NOMO-1 treated with DMSO at 0.1 percent for 48 hours (cell line): ENCODE results near the gene YPEL2.
"Not testable (repeated sequence)": the region's sequence is repeated elsewhere in the genome, so short reads cannot be mapped to it uniquely, and the experiment has no call there.

Experiments
- DNase-seq: peaks from one replicate; lab custom pipeline; 2025; ENCODE audit not compliant: unreplicated experiment; lab: John Stamatoyannopoulos, UW

YPEL2 gene

DNA sequence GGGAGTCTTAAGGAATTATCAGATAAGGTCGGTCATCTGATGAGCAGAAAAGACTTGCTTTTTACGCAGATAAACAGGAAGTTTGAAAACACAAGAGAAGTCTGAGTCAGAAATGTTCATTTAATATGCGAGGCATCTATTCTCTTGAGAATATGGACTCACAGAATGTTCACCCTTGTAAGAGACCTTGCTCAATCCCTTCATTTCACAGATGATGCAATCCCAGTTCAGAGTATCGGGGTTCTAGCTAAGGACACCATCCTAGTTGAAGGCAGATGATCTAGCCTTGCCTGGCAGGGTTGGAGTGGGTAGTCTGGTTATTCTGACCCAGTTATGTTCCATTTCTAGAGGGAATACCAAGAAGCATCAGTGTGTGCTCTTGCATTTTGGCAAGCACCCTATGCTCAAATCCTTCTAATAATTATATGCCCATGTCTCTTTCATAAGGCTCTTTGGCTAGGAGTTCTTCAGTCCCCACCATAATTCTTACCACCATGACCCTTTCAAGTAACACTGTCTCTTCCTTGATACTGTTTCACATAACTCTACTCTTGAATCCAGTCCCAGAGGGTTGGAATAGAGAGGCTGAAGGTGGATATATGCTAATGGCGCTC lies 42.5 kb downstream of the YPEL2 start:
- DNase-seq = peak; percentile 77

DNA sequence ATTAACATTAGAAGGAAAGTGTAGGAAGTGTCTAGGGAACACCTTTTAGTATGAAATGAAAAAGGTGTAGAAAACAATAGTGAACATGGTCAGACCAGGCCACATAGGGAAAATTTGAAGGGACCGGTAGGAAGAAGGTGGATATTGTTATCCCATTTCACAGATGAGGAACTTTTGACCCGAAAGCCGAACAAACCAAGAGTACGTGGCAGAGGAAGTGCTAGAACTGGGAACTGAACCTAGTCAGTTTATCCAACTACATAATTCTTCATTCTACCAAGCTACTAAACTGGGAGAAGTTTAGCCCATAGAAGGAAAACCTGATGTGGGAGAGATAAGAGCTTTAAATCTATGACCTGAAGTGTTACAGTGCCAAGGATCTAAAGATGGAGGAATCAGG lies 43.2 kb downstream of the YPEL2 start:
- no peak for DNase-seq

DNA sequence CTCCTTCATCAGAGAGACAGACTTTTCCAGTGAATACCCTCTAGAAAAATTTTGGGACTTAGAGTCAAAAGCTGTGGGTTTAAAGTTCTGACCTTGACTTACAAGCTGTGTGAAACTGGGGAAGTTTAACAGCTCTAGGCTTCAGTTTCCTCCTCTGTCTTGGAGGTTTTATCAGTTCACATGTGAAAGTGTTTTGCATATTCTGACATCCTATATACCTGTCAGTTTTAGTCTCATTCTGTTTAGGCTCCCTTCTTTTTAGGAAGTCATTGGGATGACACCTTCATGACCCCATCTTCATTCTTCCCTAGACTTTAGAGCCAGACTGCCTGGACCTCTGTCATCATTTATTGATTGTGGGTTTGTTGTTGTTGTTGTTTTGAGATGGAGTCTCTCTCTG lies 44.4 kb downstream of the YPEL2 start:
- DNase-seq = peak; percentile 13

DNA sequence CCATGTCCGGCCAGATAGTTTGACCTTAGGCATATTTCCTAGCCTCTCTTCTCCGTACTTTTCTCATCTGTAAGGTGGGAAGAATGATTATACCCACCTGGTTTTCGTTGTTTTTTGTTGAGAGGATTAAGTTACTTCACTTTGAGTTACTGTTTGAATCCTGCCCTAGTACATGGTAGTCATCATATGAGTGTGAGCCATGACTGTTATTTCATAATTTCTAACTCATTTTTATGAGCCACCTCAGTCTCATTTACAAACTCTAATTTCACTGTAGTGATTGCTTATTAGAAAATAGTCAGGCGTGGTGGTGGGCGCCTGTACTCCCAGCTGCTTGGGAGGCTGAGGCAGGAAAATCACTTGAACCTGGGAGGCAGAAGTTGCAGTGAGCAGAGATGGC lies 45.1 kb downstream of the YPEL2 start:
- no peak for DNase-seq

DNA sequence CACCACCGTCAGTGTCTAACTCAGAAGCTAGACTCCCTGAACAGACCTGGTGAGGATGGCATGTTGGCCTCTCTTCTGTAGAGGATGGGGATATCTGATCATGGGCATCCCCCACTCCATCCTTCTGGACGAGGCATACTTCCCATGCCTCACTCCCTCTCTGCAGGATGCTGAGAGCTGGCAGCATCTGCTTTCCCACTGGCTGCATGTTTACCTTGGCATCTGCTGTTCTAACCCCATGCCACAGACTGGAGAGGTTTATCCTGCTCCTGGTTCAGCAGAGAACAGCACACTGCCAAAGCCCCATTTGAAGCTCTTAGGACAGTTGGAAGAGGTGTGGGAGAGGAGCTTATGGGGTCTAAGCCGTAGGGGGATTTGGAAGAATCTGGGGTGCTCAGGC lies 46.0 kb downstream of the YPEL2 start:
- DNase-seq = no peak

DNA sequence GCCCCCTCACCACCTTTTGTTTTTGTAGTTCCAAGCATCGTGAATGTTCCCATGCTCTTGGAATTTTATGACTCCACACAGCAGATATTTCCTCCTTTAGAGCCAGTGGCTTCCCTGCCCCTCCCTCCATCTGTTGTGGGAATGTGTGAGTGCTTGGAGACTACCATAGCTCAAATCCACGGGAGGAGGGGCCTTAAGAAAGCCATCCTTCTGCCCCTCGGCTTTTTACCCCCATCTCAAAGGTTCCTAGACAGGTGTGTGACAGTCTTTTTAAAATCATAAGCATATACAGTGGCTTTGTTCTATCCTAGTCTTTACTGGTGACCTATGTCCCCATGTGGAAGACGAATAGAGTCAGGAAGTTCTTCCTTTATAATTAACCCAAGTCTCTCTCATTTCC lies 47.2 kb downstream of the YPEL2 start:
- DNase-seq = no peak

DNA sequence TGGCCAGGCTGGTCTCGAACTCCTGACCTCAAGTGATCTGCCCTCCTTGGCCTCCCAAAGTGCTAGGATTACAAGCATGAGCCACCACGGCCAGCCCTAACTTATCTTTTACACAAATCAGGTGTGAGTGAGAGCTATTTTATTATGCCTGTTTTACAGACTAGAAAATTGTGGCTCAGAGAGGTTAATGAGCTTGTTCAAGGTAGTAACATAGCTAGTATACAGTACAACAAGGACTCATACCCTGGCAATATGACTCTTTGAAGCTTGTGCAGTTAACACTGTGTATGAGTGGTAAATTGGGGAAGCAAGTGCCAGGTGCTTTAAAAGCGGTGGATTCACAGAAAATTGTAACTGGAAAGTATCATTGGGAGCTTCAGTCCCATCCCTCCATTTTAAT lies 49.0 kb downstream of the YPEL2 start:
- DNase-seq = no peak

DNA sequence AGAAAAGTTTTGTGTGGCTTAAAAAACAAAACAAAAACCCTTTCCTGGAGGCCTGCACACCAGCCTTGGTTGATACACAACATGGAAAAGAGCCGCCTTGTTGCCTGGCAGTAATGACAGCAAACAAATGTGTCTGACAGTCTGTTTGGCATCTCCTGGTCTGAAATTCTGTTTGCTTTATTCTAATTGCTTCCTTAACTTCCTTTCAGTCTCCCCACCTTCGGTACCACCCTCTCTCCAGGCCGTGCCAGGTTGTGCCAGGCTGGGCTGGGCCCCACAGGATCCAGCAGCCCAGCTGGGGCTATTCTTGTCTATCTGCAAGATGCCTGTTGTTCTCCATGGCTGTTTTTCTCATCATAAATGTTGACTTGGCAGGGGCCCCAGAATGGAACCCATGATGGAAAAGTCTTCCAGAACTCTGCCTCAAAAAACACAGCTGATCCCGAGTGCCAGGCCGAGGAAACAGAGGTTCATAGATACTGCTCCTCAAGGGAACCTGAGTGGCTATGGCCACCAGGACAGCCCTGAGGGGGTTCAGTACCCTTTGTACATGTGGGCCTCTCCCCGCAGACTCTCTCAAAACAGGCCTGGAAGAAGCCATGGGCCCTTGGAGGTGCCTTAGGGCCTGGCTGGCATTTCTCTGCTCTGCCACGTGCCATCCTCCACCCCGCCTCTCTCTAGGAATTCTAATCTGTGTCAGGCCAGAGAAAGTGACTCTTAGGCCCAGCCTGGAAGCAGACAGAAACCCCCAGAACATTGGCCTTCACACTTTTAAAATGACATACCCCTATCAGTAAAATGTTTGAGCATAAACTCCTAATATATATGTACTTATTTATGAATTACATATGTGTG lies 50.5 kb downstream of the YPEL2 start:
- DNase-seq = no peak

DNA sequence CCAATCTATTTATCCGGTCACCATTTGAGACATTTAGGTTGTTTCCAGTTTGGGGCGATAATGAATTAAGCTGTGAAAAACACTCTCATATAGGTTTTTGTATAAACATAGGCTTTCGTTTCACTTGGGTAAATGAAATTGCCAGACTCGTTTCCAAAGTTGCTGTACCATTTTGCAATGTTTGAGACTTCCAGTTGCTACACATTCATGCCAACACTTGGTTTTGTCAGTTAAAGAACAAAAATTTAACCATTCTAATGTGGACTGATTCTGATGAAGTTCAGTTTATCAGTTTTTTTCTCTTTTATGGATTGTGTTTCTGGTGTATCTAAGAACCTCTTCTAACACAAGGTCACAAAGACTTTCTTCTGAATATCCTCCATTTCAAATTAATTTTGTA lies 52.4 kb downstream of the YPEL2 start:
- DNase-seq = no peak

DNA sequence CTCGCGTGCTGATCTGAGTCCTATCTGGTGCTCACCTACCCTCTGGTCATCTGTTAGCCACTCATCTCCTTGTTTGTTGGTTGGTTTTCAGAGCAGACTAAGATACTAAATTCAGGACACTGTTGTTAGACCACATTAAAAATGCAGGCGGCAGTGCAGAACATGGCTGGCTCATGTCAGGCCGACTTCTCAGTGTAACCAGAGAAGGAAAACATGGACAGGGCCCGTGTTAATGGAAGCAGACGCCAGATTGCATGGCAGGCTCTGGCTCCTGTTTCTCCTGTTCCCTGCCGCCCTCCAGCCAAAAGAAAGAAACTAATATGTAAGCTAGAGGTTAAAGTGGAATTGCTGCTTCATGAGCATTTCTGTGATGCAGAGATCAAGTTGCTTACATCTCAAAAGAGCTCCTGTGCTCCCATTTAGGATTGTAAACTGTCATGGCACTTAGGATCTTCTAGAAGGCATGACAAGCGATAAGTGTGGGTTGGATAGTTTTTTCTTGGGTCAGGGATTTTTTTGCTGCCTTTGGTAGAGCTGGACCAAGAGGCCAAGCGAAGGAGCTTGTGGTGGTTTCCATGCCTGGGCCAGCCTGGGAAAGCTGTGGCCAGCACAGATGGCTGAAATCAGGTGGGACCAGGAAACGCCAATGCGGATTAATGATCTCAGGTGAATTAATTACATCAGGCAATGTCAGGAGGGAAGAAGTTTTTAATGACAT lies 56.1 kb downstream of the YPEL2 start:
- DNase-seq = no peak

DNA sequence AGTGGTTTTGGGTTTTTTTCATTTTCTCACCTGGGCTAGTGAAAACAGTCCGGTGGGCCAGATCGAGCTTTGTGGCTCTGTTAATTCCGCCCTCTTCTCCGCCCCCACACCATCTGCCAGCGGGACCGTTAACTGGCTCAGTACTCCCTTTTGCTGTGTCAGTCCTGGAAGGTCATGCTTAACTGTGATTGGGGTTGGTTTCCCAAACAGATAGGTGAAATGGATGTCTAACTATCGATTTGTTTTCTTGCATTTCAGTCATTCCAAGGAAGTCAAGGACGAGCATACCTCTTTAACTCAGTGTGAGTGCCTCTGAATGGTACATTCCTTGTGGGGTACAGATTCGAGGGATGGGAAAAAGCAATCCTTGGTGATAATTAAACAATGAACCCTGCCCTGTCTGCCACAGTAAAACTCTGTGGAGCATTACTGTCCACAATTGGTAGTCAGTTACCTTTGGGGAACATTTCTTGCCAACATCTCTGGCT lies 56.7 kb downstream of the YPEL2 start:
- DNase-seq = no peak

DNA sequence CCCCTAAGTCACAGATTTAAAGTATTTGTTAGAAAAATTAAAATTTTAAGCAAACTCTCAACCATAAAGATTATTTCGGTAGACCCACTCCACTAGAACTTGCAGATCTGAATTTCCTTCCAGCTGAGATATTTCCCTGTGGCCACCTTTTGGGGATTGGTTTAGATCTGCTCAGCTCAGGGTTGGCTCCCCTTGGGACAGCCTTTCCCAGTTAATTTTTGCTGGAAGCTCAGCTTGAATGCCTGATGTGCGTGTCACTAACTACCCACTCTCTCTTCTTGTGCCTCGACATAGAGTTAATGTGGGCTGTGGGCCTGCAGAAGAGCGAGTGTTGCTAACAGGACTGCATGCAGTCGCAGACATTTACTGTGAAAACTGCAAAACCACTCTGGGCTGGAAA lies 57.6 kb downstream of the YPEL2 start:
- no peak for DNase-seq

DNA sequence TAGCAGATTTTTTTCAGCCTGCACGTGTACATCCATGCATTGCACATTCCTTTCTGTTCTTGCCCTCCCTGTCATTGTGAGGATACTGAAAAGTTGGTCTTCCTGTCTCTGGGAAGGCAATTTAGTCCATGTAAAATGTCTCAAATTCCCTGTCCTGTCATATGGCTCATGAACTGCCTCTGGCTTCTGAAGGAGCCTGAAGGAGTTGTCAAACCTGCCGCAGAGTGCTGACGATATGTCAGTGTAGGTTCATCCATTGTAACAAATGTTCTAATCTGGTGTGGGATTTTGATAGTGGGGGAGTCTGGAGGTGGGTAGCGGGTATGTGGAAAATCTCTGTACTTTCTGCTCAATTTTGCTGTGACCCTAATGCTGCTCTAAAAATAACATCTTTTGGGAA lies 59.6 kb downstream of the YPEL2 start:
- no peak for DNase-seq

DNA sequence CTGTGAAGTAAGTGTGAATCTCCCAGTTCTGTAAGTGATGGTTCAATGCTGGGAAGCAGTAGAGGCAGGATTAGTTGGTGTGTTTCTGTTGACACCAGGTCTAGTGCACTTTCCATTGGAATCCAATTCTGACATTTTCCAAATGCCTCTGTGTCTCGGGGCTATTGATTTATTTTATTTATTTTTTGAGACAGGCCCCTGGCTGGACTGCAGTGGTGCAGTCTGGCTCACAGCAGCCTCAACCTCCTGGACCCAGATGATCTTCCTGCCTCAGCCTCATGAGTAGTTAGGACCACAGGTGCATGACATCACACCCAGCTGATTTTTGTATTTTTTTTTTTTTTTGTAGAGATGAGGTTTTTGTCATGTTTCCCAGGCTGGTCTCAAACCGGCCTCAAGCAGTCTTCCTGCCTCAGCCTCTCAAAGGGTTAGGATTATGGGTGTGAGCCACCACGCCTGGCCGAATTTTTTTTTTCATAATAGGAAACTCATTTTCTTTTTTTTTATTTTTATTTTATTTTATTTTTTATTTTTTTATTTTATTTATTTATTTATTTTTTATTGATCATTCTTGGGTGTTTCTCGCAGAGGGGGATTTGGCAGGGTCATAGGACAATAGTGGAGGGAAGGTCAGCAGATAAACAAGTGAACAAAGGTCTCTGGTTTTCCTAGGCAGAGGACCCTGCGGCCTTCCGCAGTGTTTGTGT lies 61.7 kb downstream of the YPEL2 start:
- DNase-seq = no peak

DNA sequence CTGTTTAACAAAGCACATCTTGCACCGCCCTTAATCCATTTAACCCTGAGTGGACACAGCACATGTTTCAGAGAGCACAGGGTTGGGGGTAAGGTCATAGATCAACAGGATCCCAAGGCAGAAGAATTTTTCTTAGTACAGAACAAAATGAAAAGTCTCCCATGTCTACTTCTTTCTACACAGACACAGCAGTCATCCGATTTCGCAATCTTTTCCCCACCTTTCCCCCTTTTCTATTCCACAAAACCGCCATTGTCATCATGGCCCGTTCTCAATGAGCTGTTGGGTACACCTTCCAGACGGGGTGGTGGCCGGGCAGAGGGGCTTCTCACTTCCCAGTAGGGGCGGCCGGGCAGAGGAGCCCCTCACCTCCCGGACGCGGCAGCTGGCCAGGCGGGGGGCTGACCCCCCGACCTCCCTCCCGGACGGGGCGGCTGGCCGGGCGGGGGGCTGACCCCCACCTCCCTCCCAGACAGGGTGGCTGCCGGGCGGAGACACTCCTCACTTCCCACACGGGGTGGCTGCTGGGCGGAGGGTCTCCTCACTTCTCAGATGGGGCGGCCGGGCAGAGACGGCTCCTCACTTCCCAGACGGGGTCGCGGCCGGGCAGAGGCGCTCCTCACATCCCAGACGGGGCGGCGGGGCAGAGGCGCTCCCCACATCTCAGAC lies 62.4 kb downstream of the YPEL2 start:
- DNase-seq = not testable (repeated sequence)

DNA sequence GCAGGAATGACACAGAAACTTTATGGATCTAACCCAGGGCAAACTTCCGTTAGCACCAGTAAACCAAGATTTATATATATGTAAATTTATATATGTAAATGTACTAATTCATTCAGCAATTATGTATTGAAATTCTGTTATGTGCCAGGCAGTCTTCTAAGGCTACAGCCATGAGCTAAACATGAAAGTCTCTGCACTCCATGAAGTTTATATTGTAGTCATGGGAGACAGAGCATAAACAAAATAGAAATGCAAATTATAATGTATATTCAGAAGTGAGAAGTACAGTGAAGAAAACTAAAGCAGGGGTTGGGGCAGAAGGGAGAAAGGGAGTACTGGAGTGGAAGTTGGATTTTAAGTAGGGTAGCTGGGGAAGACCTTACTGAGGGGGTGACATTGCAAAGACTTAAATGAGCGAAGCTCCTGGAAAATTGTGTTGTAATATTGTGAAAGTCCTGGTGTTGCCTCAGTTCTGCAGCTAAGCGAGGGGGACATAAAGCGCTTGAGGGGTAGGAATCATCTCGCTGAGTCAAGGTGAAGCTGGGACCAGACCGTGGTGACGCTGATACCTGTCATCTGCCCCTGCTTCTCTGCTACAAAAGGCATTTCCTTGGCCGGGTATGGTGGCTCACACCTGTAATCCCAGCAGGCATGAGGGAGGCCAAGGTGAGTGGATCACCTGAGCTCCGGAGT lies 64.8 kb downstream of the YPEL2 start:
- DNase-seq = no peak

DNA sequence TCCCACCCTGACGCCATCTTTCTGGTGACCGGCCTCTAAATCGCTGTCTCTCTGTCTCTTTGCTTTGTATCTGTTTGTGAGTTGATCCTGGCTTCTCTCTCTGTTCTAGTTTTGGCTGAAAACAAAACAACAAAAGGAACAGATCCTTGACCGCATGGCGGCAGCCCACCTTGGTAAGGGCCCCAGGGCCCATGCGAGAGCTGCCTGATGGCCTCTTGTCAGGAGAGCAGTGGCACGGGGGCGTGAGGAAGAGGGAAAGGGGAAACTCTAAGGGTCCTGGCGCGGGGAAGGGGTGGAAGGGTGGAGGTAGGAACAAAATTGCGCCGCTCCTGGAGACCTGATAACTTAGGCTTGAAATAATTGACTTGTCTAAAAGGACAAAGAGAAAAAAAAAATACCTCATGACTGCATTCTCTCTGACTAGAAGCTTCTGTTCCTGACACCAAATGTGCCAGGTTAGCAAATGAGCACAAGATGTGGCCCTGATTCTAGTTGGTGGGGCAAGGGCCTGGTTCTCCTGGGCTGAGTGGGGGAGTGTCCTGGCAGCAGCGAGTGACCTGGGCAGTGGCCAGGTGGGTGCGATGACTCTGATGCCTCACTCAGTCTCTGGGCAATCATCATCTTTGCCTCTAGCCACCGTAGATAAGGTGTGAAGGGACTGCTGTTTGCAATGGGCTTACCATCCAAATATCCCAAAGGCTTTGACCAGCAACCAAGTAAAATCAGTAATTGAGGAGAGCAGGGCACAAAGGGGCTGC lies 66.0 kb downstream of the YPEL2 start:
- DNase-seq = no peak

DNA sequence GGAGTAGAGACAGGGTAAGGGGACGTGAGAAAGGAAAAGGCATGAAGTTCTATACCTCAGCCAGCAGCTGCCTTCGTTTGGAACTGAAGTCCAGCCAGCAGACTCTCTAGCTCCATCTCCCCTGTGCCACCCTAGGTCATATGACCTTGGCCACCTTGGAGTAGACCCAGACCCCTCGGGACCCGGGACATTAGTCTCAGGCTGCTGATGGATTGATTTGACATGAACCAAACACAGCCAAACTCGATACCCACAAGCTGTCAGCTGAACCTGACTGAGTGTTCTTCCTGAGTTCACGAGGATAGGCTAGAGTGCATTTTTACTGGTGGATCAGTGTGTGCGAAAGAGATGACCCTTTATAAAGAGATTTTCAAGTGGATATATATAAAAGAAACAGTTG lies 68.5 kb downstream of the YPEL2 start:
- DNase-seq = no peak

DNA sequence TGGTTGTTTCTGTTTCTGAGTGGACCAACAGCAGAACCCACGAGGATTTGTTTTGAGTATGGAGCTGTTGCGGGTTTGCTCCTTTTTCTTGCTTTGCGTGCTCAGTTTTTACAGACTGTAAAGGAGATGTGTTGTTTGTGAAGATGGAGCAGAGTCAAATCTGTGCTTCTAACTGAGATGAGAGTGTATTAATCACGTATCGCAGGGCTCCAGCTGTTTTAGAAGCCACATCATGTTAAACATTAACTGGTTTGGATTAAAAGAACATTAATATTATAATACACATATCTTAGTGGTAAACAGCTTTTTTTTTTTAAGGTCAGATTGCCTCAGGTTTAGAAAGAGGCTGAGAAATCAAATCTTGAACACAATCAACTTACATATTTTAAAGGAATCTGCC lies 69.4 kb downstream of the YPEL2 start:
- DNase-seq = no peak

DNA sequence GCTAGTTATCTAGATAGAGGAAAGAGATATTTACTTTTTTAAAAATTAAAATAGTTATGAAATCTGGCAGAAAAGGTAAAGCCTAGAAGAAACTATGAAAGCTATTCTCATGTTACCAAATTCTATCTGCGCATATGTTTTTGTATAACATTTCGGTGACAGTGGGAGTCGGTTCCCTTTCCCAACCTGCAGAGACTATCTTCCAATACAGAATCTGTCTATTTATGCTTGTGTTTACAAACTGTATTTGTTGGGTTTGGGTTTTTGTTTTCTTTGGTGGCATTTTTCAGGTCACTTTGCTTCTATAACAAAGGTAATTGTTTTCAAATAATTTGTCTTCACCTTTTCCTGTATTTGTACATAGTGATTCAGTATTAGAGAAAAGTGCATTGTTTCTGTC lies 69.8 kb downstream of the YPEL2 start:
- no peak for DNase-seq
